Activated CD4-positive, alpha-beta T cell treated with anti-CD3 and anti-CD28 coated beads, Interleukin-2, amount 10 ng/mL, durations not matched to agents 7 days and 5 days (primary cell): ENCODE data around the gene BBS12. TPM values are rescaled to one million over a fixed set of nuclear protein-coding genes. Genes with fewer than 3 reads are reported as not detected.
A peak's percentile ranks its signal among the peaks of the same experiment; 100 is the strongest.

ENCODE experiments used
- CTCF ChIA-PET: fragments of 350-600 bp; sonication (Branson Sonifier 250); formaldehyde crosslinking; loops from one replicate; lab custom pipeline; 2021; ENCODE audit warnings: antibody characterized with exemption; lab: Charles Lee
- POLR2A ChIA-PET: fragments of 350-600 bp; sonication (Branson Sonifier 250); formaldehyde crosslinking; loops from one replicate; lab custom pipeline; 2021; ENCODE audit warnings: antibody characterized with exemption; lab: Charles Lee
- DNase-seq: peaks from one replicate; pipeline ENCODE4 v3.0.0-alpha.2; 2020
- H3K27ac Mint-ChIP-seq: one replicate; pipeline ENCODE4 v1.8.0; 2021; ENCODE audit warnings: mild to moderate bottlenecking, moderate library complexity, mixed read lengths
- H3K27me3 Mint-ChIP-seq: one replicate; pipeline ENCODE4 v1.8.0; 2021; ENCODE audit warnings: mixed read lengths
- H3K36me3 Mint-ChIP-seq: one replicate; pipeline ENCODE4 v1.8.0; 2021; ENCODE audit warnings: low read depth, mixed read lengths
- H3K4me1 Mint-ChIP-seq: one replicate; pipeline ENCODE4 v1.8.0; 2021; ENCODE audit warnings: mixed read lengths
- H3K4me3 Mint-ChIP-seq: one replicate; pipeline ENCODE4 v1.8.0; 2021; ENCODE audit warnings: mild to moderate bottlenecking, moderate library complexity, mixed read lengths
- H3K9me3 Mint-ChIP-seq: one replicate; pipeline ENCODE4 v1.8.0; 2021; ENCODE audit warnings: mixed read lengths
- total RNA-seq, 2 experiments: library from RNA; stranded (reverse); gene quantifications; one replicate each; pipeline ENCODE4 v1.2.3, GENCODE V29; 2021

Gene BBS12
- 1 to 10 TPM; 1.7 to 2.1 TPM for total RNA-seq

DNA sequence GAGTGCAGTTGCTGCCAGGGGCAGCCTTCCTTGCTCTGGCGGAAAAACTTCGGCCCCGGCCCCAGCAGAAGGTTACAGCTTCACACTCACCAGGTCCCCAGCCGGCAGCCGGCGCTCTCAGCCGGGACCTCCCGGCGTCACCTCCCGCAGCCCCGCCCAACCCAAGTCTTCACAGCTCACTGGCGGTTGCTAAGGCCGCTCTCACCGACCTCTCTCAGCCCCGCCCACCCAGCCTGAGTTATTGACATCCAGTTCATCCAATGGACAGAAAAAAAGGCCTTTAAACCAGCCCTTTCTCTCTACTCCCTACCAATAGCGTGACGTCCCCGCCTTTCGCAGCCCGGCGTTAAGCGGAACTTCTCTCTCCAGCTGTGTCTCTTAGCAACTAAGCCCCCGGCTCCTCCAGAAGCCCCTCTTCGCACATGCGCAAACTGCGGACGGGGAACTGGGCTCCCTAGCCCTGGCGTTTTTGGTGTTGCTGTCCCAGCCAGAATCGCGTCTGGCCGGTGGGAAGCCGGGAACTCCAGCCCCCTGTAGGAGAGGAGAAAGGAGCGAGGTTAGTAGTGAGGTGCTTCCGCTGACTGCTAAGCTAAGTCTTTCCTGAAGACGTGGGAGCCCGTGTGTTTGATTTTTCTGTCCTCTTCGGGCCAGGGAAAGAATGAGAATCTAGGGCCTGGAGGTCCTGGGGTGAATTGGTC lies at the start of gene BBS12:
Gene BBS12, plus strand, starts transcription at position 376 of the 698 bp plus-strand sequence. CDS start 9,189 bp downstream, outside the sequence.
- peak; percentile 99 for DNase-seq
- peak within 1 kb of the TSS; percentile 92 for H3K27ac Mint-ChIP-seq
- ChIA-PET POLR2A (interaction anchor here (0.6 to 1.3 kb wide), 2 partner anchors 182 to 190 kb away, joined by 4 to 5 read pairs; partner anchors contain the start of gene NUDT6), CTCF (interaction anchor here (0.5 to 3.2 kb wide), 18 partner anchors 8 to 664 kb away, joined by 3 to 14 read pairs (median 4); partner anchors contain the start of gene SPRY1)
- H3K27me3 Mint-ChIP-seq, result no peaks in the 10 kb centered on the region
- H3K36me3 Mint-ChIP-seq, result peaks cover 2% of the 10 kb centered on the region
- H3K9me3 Mint-ChIP-seq, result no peaks in the 10 kb centered on the region
- peaks cover 26% of the 10 kb centered on the region for H3K4me1 Mint-ChIP-seq
- H3K4me3 Mint-ChIP-seq, result peak within 1 kb of the TSS; percentile 94

- ChIA-PET POLR2A (no interaction called here), CTCF (interaction anchor here (1.8 kb wide), 1 partner anchor 17 kb away, joined by 5 read pairs; no protein-coding TSS in a partner anchor)
- H3K36me3 Mint-ChIP-seq, result peaks cover 7% of the 10 kb centered on the region
- no peak overlapping the region for H3K27ac Mint-ChIP-seq
- no peak overlapping the region for H3K4me3 Mint-ChIP-seq
- peaks cover 27% of the 10 kb centered on the region for H3K9me3 Mint-ChIP-seq
- peaks cover 40% of the 10 kb centered on the region for H3K4me1 Mint-ChIP-seq
- no peak for DNase-seq
- no peaks in the 10 kb centered on the region for H3K27me3 Mint-ChIP-seq
Observed at GRCh38 chr4:122686691-122687090, 45.8 kb upstream of the BBS12 start.

DNA sequence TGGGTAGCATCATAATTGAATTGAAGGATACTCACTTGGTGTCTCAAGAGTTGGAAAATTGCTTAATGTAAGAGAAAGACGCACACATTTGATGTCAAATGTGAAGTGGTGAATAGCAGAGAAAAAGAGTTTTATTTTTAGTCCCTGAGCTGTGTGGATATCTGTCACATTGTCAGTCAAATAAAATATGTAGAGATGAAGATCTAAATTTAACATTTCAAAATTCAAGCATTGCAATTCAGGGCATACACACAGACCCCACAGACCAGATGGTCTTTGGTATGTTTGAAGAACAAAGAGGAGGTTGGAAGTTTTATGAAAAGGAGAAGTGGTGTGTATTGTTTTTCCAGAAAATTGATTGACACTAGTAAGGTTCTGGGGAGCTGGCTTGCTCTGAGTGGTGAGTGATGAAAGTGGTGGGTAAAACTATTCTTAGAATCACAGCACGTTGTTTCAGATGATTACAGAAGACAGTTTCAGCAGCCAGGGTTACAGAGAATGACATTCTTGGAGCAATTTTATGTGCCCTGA lies 44.9 kb upstream of the BBS12 start:
- Mint-ChIP-seq H3K9me3 (peaks cover 24% of the 10 kb centered on the region), H3K27ac (peak overlapping the region; percentile 28), H3K27me3 (peaks cover 2% of the 10 kb centered on the region), H3K4me3 (no peak overlapping the region), H3K36me3 (peaks cover 3% of the 10 kb centered on the region), H3K4me1 (peaks cover 40% of the 10 kb centered on the region)
- DNase-seq, result no peak
- ChIA-PET POLR2A (no interaction called here), CTCF (interaction anchor here (1.0 to 1.8 kb wide), 2 partner anchors 11 to 16 kb away, joined by 3 to 5 read pairs; no protein-coding TSS in a partner anchor)

- CTCF ChIA-PET, result interaction anchor here (1.8 kb wide), 1 partner anchor 15 kb away, joined by 5 read pairs; no protein-coding TSS in a partner anchor
- peak overlapping the region; percentile 5 for H3K4me3 Mint-ChIP-seq
- peaks cover 40% of the 10 kb centered on the region for H3K4me1 Mint-ChIP-seq
Observed at GRCh38 chr4:122688529-122689140, 43.9 kb upstream of the BBS12 start.

DNA sequence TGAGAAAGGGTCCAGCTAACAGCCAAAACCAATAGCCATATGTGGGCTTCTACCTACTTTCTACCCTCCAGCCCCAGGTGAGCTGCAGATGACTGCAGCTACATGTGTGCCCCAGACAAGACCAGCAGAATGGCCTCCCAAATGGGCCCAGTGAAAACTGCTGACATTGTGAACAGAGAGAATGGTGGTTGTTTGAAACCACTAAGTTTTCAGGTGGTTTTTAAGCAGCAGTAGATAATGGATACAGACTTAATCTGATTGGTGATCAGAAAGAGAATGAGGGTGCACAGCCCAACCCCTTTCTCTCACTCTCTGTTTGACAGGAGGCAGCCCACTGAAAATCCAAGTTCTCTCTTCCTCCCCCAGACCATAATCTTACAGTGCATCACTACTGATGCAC lies 42.5 kb upstream of the BBS12 start:
- DNase-seq, result peak; percentile 13
- ChIA-PET POLR2A (no interaction called here), CTCF (interaction anchor here (1.1 kb wide), 1 partner anchor 27 kb away, joined by 5 read pairs; no protein-coding TSS in a partner anchor)
- Mint-ChIP-seq H3K4me1 (peaks cover 40% of the 10 kb centered on the region), H3K27ac (no peak overlapping the region), H3K27me3 (peaks cover 2% of the 10 kb centered on the region), H3K4me3 (no peak overlapping the region), H3K9me3 (peaks cover 8% of the 10 kb centered on the region), H3K36me3 (peaks cover 3% of the 10 kb centered on the region)

More at GRCh38 chr4:122688529-122689140, 43.9 kb upstream of the BBS12 start:
- DNase-seq, result no peak
- H3K27ac Mint-ChIP-seq, result peak overlapping the region; percentile 69
- H3K9me3 Mint-ChIP-seq, result peaks cover 17% of the 10 kb centered on the region
- H3K27me3 Mint-ChIP-seq, result peaks cover 2% of the 10 kb centered on the region
- peaks cover 1% of the 10 kb centered on the region for H3K36me3 Mint-ChIP-seq
- POLR2A ChIA-PET, result no interaction called here

DNA sequence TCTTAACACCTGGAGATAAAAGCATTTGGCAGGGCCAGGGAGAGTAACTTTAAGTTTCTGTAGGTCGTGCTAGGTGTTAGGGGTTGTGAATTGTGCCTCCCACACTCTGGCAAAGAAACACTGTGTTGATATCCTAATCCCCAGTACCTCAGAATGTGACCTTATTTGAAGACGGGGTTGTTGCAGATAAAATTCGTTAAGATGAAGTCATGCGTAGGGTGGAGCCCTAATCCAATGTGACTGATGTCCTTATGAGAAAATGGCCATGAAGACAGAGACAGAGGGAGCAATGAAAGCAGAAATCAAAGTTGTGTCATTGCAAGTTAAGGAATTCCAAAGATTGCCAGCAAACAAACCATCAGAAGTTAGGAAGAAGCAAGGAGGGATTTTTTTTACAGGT lies 40.5 kb upstream of the BBS12 start:
- ChIA-PET POLR2A (no interaction called here), CTCF (interaction anchor here (0.9 to 2.2 kb wide), 2 partner anchors 8 to 89 kb away, joined by 3 to 7 read pairs; no protein-coding TSS in a partner anchor)
- Mint-ChIP-seq H3K4me3 (no peak overlapping the region), H3K4me1 (peaks cover 40% of the 10 kb centered on the region), H3K9me3 (peaks cover 6% of the 10 kb centered on the region), H3K27ac (no peak overlapping the region), H3K36me3 (peaks cover 3% of the 10 kb centered on the region), H3K27me3 (peaks cover 2% of the 10 kb centered on the region)
- DNase-seq, result no peak

- H3K4me3 Mint-ChIP-seq, result no peak overlapping the region
- CTCF ChIA-PET, result interaction anchor here (0.9 to 2.2 kb wide), 2 partner anchors 9 to 90 kb away, joined by 3 to 7 read pairs; no protein-coding TSS in a partner anchor
- H3K9me3 Mint-ChIP-seq, result peaks cover 3% of the 10 kb centered on the region
- no peak overlapping the region for H3K27ac Mint-ChIP-seq
- POLR2A ChIA-PET, result interaction anchor here (0.7 kb wide), 1 partner anchor 21 kb away, joined by 3 read pairs; no protein-coding TSS in a partner anchor
- no peak for DNase-seq
- peaks cover 3% of the 10 kb centered on the region for H3K36me3 Mint-ChIP-seq
- H3K4me1 Mint-ChIP-seq, result peaks cover 32% of the 10 kb centered on the region
- H3K27me3 Mint-ChIP-seq, result peaks cover 2% of the 10 kb centered on the region
Observed at GRCh38 chr4:122692641-122693520, 39.6 kb upstream of the BBS12 start.

- POLR2A ChIA-PET, result no interaction called here
- peaks cover 11% of the 10 kb centered on the region for H3K4me1 Mint-ChIP-seq
- peaks cover 2% of the 10 kb centered on the region for H3K27me3 Mint-ChIP-seq
- peaks cover 3% of the 10 kb centered on the region for H3K36me3 Mint-ChIP-seq
- peaks cover 3% of the 10 kb centered on the region for H3K9me3 Mint-ChIP-seq
- CTCF ChIA-PET, result interaction anchor here (1.0 to 1.5 kb wide), 2 partner anchors 8 to 25 kb away, joined by 3 read pairs; no protein-coding TSS in a partner anchor
- H3K27ac Mint-ChIP-seq, result no peak overlapping the region
- H3K4me3 Mint-ChIP-seq, result no peak overlapping the region
- no peak for DNase-seq
Observed at GRCh38 chr4:122695226-122695625, 37.3 kb upstream of the BBS12 start.

DNA sequence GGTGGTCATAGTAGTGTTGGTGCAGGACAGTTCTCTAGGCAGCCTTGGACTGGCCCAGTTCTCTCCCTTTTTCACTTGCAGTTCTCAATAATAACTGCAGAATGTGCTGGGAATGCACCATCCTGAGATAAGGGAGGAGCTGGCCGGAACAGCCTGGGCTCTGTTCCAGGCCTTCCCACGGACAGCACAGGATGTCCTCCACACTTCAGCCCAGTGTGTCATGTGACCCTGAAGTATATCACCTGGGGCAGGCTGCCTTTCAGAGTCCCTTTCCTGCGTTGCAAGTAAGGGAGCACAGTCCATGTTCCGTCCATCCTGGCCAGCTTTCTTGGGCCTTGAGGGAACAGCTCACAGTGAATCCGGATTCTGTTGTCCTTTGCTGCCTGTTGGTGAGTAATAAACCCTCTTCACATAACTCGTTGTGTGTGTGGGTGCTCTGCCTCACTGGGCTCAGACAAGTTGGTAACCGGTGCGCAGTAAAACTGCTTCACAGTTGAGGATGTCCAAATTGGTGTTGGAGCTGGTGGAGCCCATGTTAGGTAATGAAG lies 32.3 kb upstream of the BBS12 start:
- ChIA-PET CTCF (interaction anchor here (0.6 to 1.0 kb wide), 4 partner anchors 13 to 83 kb away, joined by 3 read pairs; no protein-coding TSS in a partner anchor), POLR2A (no interaction called here)
- no peaks in the 10 kb centered on the region for H3K36me3 Mint-ChIP-seq
- peak overlapping the region; percentile 2 for H3K4me3 Mint-ChIP-seq
- peaks cover 36% of the 10 kb centered on the region for H3K4me1 Mint-ChIP-seq
- no peak overlapping the region for H3K27ac Mint-ChIP-seq
- DNase-seq, result no peak
- H3K9me3 Mint-ChIP-seq, result peaks cover 6% of the 10 kb centered on the region
- H3K27me3 Mint-ChIP-seq, result no peaks in the 10 kb centered on the region

- no peak overlapping the region for H3K27ac Mint-ChIP-seq
- no peak overlapping the region for H3K4me3 Mint-ChIP-seq
- POLR2A ChIA-PET, result no interaction called here
- H3K9me3 Mint-ChIP-seq, result peaks cover 6% of the 10 kb centered on the region
- H3K36me3 Mint-ChIP-seq, result no peaks in the 10 kb centered on the region
- no peaks in the 10 kb centered on the region for H3K27me3 Mint-ChIP-seq
- DNase-seq, result no peak
- peaks cover 43% of the 10 kb centered on the region for H3K4me1 Mint-ChIP-seq
- CTCF ChIA-PET, result interaction anchor here (0.9 to 1.0 kb wide), 4 partner anchors 12 to 23 kb away, joined by 3 read pairs; no protein-coding TSS in a partner anchor
Observed at GRCh38 chr4:122701061-122701460, 31.4 kb upstream of the BBS12 start.

- H3K27me3 Mint-ChIP-seq, result no peaks in the 10 kb centered on the region
- no peak overlapping the region for H3K4me3 Mint-ChIP-seq
- H3K36me3 Mint-ChIP-seq, result no peaks in the 10 kb centered on the region
- ChIA-PET POLR2A (no interaction called here), CTCF (interaction anchor here (0.6 to 0.9 kb wide), 3 partner anchors 15 to 519 kb away, joined by 3 read pairs; no protein-coding TSS in a partner anchor)
- DNase-seq, result no peak
- peaks cover 6% of the 10 kb centered on the region for H3K9me3 Mint-ChIP-seq
- H3K27ac Mint-ChIP-seq, result no peak overlapping the region
- H3K4me1 Mint-ChIP-seq, result peaks cover 50% of the 10 kb centered on the region
Observed at GRCh38 chr4:122701965-122702364, 30.5 kb upstream of the BBS12 start.
